WTC11 (cell line): ENCODE results near the gene CHRNB1.

ENCODE experiments used
- ATF6 ChIP-seq: sonication (generic); formaldehyde crosslinking; IDR thresholded peaks from 2 replicates; pipeline ENCODE4 v1.8.1; 2023; ENCODE audit warnings: mild to moderate bottlenecking, missing genetic modification reagents
- CREB1 ChIP-seq: sonication (generic); formaldehyde crosslinking; IDR thresholded peaks from 2 replicates; pipeline ENCODE4 v1.8.0; 2023; ENCODE audit warnings: mild to moderate bottlenecking, missing genetic modification reagents
- CREM ChIP-seq: sonication (generic); formaldehyde crosslinking; IDR thresholded peaks from 2 replicates; pipeline ENCODE4 v1.8.1; 2022; ENCODE audit warnings: mild to moderate bottlenecking, missing genetic modification reagents, moderate library complexity
- FOXK1 ChIP-seq: sonication (generic); formaldehyde crosslinking; IDR thresholded peaks from 2 replicates; pipeline ENCODE4 v1.8.0; 2022; ENCODE audit warnings: mild to moderate bottlenecking, moderate library complexity, missing genetic modification reagents
- MAX ChIP-seq: sonication (generic); formaldehyde crosslinking; IDR thresholded peaks from 2 replicates; pipeline ENCODE4 v1.8.0; 2022; ENCODE audit warnings: mild to moderate bottlenecking, missing genetic modification reagents
- ZNF281 ChIP-seq: sonication (generic); formaldehyde crosslinking; IDR thresholded peaks from 2 replicates; pipeline ENCODE4 v1.8.0; 2023; ENCODE audit warnings: mild to moderate bottlenecking, missing genetic modification reagents
- ZNF423 ChIP-seq: fragments of 250-450 bp; sonication (Bioruptor Pico); IDR thresholded peaks from 2 replicates; pipeline ENCODE4 v2.1.2; 2022; ENCODE audit warnings: mild to moderate bottlenecking, moderate library complexity

GRCh38 chr17:7427549-7427948 lies 17.3 kb upstream of the CHRNB1 start:
- TF ChIP-seq CREB1 (CRISPR knock-in tag) (no peak), ZNF423 (CRISPR knock-in tag) (no peak), FOXK1 (CRISPR knock-in tag) (no peak), CREM (CRISPR knock-in tag) (no peak), ZNF281 (no peak), ATF6 (CRISPR knock-in tag) (no peak), MAX (CRISPR knock-in tag) (no peak)
